Measurements from ENCODE around the gene RXRB. TPM values are rescaled to one million over a fixed set of nuclear protein-coding genes. Genes with fewer than 3 reads are reported as not detected.

Gene RXRB
- total RNA-seq, 1 experiment from 2014 or later, result 25.9 TPM

DNA sequence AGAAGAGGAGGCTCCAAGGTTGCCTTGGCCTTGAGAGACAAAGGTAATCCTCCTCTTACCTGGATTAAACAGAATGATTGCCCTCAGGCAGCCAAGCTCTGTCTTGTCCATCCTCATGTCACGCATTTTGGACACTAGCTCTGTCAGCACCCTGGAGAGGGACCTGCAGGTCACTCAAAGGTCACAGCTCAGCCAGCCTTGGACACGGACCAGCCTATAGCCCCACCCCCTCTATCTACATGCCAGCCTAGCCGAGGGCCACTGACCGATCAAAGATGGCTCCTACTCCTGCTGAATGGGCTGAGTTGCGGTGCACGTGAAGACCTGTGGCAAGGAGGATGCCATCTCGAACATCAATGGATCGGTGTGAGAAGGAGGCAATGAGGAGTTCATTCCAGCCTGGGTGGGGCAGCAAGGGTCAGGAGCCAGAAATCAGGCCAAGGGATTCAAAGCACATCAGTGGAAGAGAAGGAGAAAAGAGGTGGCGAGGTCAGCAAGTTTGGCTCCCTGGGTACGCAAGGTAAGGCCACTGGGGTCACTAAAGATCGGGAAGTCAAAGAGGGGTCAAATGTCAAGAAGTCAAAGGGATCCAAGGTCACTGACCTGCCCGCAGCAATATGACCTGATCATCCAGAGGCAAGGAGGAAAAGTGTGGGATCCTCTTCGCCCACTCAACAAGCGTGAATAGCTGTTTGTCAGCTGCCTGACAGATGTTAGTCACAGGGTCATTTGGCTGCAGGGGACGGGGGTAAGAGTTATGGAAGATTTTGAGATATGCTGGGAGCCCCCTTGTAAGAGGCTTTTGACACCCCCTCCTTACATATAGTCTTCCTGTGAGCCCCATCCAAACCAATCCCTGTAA, 4.9 kb downstream of the RXRB start:
- no peak overlapping the region for H3K4me3 ChIP-seq
- DNase-seq, result no peak
- H3K9me3 ChIP-seq (replicated peaks), result no peaks in the 10 kb centered on the region
- H3K27ac ChIP-seq, result no peak overlapping the region
- no peaks in the 10 kb centered on the region for H3K27me3 ChIP-seq
- H3K4me1 ChIP-seq, result peaks cover 18% of the 10 kb centered on the region
- peaks cover 25% of the 10 kb centered on the region for H3K36me3 ChIP-seq

DNA sequence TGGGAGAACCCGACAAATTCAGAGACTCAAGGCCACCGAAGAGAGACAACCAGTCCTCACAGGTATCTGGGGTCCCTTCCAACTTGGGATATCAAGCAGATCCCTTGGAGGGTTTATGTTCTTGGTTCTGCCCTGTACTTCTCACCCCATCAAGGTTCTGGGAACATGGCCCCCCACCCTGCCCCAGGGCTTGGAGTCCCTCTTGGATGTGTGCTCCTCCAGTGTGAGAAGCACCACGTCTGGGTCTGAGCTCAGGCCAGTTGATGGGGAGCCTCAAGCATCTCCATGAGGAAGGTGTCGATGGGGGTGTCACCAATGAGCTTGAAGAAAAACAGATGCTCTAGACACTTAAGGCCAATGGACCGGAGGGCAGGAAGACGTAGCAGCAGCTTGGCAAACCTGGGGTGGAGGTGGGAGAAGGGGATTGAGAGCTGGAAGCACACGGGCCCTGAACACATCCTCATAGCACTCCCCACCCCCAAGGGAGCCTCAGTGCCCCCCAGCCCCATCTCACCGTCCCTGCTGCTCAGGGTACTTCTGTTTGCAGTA, 6.0 kb downstream of the RXRB start:
- Histone ChIP-seq H3K27ac (no peak overlapping the region), H3K4me3 (no peak overlapping the region), H3K4me1 (peaks cover 18% of the 10 kb centered on the region), H3K9me3 (replicated peaks) (no peaks in the 10 kb centered on the region), H3K27me3 (no peaks in the 10 kb centered on the region), H3K36me3 (peaks cover 25% of the 10 kb centered on the region)
- no peak for DNase-seq

DNA sequence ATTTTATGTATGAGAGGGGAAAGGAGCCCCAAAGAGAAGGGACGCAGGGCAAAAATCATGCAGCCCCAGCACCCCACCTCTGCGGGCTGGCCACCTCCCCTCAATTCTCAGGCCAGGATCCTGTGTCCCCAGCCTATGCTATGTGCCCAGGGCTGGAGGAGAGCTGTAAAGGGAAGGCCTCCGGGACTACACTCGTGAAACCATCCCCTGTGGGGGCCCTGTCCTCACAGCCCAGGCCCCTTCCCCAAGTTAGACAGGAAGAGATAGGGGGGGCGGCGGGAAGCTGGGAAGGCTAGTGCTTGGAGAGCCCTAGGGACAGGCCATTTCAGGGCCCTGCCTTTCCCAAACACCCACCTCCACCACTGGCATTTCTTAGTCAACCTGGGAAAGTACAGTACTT, 6.8 kb downstream of the RXRB start:
- H3K27ac ChIP-seq, result no peak overlapping the region
- peaks cover 25% of the 10 kb centered on the region for H3K36me3 ChIP-seq
- H3K9me3 ChIP-seq (replicated peaks), result no peaks in the 10 kb centered on the region
- H3K27me3 ChIP-seq, result no peaks in the 10 kb centered on the region
- no peak overlapping the region for H3K4me3 ChIP-seq
- no peak for DNase-seq
- H3K4me1 ChIP-seq, result peaks cover 18% of the 10 kb centered on the region

DNA sequence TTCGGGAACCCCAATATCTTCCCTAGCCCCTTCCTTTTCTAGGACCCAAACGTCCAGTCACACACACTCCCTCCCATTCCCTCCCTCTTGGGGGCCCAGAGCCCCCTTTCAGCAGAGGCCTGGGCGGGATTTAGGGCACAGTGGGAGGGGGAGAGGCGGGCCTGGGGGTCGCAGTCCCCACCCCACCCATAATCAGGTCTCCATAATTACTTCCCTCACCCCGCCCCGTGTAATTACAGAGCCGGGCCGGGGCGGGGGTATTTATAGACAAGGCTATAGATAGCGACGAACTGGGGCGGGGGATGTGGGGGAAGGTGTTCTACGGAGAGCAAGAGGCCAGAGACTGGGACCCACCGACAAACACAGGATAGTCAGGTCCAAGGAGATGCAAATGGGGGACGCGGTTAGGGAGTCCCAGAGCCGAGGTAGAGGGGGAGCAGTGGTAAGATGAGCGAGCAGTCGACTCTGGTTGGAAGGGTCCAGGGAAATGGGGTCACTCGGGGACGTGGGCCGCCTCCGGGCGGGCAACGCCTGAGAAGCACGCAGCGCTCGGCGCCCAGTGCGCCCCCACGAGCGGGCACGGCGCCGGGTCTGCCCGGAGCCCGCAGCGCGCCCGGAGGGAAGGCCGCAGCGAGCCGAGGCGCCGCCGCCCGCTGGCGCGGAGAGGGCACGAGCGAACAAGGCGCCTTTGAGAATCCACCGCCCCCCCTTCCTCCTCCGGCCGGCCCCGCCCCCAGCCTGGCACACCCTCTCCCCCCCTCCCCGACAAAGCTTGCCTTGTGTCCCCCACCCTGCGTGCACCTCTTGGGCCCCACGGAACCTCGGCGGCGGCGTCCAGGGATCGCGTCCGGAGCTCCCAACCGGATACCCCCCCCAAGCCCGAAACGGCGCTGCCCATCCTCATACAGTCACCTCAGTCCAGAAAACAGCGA, 7.5 kb downstream of the RXRB start:
- Histone ChIP-seq H3K4me3 (peak overlapping the region; percentile 14; the same call in 1 of the 2 replicates), H3K4me1 (peaks cover 18% of the 10 kb centered on the region), H3K9me3 (replicated peaks) (no peaks in the 10 kb centered on the region), H3K27ac (peak overlapping the region; percentile 29; the same call in 1 of the 2 replicates), H3K36me3 (peaks cover 25% of the 10 kb centered on the region), H3K27me3 (no peaks in the 10 kb centered on the region)
- no peak for DNase-seq

DNA sequence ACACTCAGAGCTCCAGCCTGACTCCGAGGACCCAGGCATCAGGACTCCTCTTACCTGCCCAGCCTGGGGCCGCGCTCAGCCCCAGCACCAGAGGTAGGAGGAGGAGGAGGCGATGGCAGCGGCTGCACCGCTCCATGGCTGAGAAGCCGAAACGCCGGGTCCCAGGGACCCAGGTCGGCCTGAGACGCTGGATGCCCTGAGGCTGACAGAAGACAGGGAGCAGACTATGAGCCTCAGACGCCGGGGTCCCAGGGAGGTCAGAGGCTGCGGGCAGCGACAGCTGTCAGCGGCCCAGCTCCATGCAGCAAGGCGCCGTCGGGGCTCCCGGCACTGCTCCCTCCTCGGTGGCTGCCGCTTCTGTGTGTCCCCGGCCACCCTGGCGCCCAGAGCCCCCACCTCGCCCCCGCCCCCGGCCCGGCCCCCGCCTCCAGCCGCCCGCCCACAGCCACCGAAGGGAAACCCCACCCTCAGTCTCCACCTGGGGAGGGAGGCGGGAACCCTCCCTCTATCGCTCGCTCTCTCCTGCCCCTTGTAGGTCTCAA, 8.3 kb downstream of the RXRB start, which contains the start of gene COL11A2:
Gene COL11A2, minus strand, starts transcription at position 363 of the 542 bp plus-strand sequence. Its CDS starts 227 bp downstream, at position 136.
- DNase-seq, result peak; percentile 75 to 76
- H3K9me3 ChIP-seq (replicated peaks), result no peaks in the 10 kb centered on the region
- peak within 1 kb of the TSS; percentile 29; the same call in 1 of the 2 replicates for H3K27ac ChIP-seq
- H3K4me1 ChIP-seq, result peaks cover 18% of the 10 kb centered on the region
- H3K4me3 ChIP-seq, result peak within 1 kb of the TSS; percentile 14
- H3K27me3 ChIP-seq, result no peaks in the 10 kb centered on the region
- H3K36me3 ChIP-seq, result peaks cover 23% of the 10 kb centered on the region

DNA sequence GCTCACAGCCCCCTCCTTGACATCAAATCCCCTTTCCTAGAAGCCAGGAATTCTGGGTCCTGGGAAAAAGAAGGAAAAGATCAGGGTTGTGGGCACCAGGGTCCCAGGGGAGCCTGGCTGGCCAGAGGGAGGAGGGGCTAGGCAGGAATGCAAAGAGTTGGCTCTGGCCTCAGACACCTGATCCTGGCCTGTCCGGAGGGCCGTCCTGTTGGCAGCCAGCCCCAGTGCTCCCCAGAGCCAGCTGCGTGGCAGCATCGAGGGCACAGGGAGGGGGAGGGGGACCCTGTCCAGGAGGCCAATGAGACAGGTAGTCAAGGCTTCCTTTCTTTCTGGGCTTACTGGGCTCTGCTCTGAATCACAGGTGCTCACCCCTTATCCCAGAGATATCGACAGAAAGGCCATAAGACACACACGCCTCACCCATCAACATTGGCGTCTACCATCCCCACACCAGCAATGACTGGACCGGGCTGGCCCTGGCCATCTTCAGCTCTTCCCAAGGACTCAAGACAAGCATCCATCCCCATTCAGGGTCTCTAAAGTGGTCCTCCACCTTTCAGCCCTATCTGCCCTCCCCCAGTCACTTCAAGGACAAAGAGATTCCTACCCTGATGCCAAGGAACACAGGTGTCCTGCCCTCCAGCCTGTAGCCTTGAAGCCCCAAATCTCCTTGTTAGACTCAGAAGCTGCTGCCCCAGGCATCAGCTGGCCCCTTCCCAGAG, 8.9 kb downstream of the RXRB start:
- Histone ChIP-seq H3K4me3 (peak overlapping the region; percentile 14), H3K36me3 (peaks cover 19% of the 10 kb centered on the region), H3K4me1 (peaks cover 18% of the 10 kb centered on the region), H3K9me3 (replicated peaks) (no peaks in the 10 kb centered on the region), H3K27ac (peak overlapping the region; percentile 8; the same call in 1 of the 2 replicates), H3K27me3 (no peaks in the 10 kb centered on the region)
- DNase-seq, result peak; percentile 68 to 70

DNA sequence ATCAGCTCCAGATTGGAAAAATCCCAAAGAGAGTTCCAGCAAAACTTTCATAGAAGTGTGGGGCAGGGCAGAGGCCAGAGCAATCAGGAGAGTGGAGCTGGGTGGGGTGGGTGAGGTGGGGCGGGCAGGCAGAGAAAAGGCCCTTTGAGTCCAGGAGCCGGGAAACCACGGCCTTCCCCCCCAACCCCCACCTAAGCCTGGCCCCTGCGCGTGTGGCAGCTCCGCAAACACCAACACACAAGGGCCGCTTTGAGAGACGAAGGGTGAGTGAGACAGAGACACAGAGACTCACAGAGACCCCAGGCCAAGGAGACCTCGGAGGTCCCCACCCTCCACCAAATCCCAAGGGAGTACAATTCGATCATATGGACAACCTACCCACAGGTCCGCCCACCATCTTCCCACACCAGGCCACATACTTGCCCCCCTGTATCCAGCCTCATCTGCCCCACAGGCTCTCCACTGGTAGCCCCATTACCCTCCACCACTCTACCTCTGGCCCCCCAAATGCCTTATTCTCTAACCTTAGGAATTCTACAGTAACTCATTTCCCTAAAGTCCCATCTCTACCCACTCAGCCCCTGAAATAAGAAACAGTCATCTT, 9.9 kb downstream of the RXRB start:
- DNase-seq, result no peak
- no peak overlapping the region for H3K27ac ChIP-seq
- H3K9me3 ChIP-seq (replicated peaks), result no peaks in the 10 kb centered on the region
- H3K4me1 ChIP-seq, result peaks cover 18% of the 10 kb centered on the region
- no peaks in the 10 kb centered on the region for H3K27me3 ChIP-seq
- no peak overlapping the region for H3K4me3 ChIP-seq
- peaks cover 14% of the 10 kb centered on the region for H3K36me3 ChIP-seq

DNA sequence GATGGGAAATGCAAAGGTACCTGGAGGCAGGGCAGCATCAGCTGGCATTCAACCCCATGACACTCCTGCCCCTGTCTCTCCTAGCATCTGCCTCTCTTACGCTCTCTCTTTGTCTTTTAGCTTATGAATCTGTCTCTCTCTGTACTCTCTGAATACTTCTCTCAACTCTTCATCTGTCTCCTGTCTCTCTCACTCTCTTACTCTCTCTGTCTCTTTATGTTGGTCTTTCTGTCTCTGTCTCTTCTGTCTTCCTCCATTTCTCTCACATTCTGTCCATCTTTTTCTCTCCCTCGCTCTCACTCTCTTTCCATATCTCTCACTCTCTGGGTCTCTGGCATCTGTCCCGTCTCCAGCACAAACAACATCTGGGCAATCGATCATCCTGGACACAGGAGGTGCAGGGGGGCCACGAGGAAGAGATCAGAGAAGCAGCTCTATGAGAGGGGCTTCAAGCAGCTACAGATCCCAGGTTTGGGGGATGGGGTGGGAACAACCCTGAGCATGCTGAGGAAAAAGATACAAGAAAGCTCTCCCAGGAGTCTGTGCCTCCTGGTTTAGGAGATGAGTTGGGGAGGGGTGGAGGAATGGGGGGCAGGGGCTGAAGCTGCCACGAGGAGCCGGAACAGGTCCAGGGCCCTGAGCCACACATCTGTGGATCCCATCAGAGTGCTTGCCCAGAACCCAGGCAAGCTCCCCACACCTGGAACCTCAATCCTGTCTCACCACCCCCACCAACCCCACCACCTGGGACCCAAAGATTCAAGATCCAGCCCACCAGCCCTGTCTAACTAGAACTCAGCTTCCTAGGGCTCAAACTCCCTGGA, 10.6 kb downstream of the RXRB start:
- Histone ChIP-seq H3K27me3 (no peaks in the 10 kb centered on the region), H3K27ac (no peak overlapping the region), H3K36me3 (peaks cover 7% of the 10 kb centered on the region), H3K4me3 (no peak overlapping the region), H3K9me3 (replicated peaks) (no peaks in the 10 kb centered on the region), H3K4me1 (peaks cover 18% of the 10 kb centered on the region)
- DNase-seq, result no peak

DNA sequence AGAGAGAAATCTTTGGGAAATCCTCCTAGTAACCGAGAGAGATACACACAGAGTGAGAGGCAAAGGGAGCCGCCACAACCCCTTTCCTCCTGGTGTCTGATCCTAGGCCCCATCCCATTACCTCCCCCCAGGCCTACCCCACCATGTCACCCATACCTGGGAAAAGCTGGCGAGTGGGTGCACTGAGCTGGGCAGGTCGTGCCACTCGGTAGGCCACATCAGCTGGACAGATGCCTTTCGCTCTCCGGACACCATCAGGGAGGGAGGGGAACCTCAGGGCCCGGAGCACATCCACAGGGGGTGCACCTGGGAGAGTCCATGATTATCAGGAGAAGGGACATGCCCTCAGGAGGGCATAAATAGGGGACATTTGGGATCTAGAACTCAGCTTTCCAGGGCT, 11.3 kb downstream of the RXRB start:
- no peak for DNase-seq
- Histone ChIP-seq H3K4me1 (peaks cover 18% of the 10 kb centered on the region), H3K4me3 (no peak overlapping the region), H3K9me3 (replicated peaks) (no peaks in the 10 kb centered on the region), H3K27me3 (no peaks in the 10 kb centered on the region), H3K27ac (no peak overlapping the region), H3K36me3 (peaks cover under 1% of the 10 kb centered on the region; the same call in 1 of the 2 replicates)

DNA sequence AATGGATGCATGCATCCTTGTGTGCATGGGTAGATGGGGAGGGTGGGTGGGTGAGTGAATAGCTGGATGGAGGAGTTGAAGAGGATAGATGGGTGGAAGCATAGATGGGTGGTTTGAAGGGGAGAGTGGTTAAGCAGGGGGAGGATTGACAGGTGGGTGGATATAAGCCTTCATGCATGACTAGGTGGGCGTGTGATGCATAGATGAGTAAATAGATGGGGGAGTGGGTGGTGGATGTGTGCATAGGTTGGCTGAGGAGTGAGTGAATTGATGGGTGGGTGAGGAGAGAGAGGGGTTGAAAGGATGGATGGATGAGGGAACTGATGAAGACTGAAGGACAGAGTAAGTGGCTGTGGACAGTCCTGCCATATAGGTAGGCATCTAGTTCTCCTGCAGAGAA, 12.7 kb downstream of the RXRB start:
- no peak for DNase-seq
- Histone ChIP-seq H3K4me1 (peaks cover 19% of the 10 kb centered on the region), H3K27ac (no peak overlapping the region), H3K27me3 (no peaks in the 10 kb centered on the region), H3K9me3 (replicated peaks) (no peaks in the 10 kb centered on the region; the same call in 1 of the 2 replicates), H3K36me3 (no peaks in the 10 kb centered on the region), H3K4me3 (no peak overlapping the region)

DNA sequence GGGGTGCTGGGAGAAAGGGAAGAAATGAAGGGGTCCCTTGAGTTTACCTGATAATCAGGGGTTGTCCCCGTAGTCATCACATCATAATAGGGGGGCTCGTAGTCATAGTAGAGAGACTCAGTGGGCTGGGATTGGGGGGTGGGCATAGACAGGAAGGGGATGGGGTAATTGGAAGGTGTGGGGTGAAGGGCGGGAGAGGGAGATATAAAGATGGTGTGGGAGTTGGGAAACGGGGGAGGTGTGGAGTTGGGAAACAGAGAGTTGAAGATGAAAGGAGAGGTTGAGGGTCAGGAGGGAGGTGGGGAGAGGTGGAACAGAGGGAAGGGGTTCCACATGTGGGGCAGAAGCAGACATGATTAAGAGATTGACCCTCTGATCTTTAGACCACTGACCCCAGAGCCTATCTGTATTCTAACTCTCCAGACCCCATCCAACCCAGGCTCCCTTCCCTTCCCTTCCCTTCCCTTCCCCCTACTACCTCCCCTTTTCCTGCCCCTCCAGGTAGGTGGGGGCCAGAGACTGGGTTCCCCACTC, 14.7 kb downstream of the RXRB start:
- Histone ChIP-seq H3K9me3 (replicated peaks) (no peaks in the 10 kb centered on the region; the same call in 1 of the 2 replicates), H3K4me1 (peaks cover 2% of the 10 kb centered on the region; the same call in 1 of the 2 replicates), H3K4me3 (no peak overlapping the region), H3K36me3 (no peaks in the 10 kb centered on the region), H3K27ac (no peak overlapping the region), H3K27me3 (no peaks in the 10 kb centered on the region)
- DNase-seq, result no peak

DNA sequence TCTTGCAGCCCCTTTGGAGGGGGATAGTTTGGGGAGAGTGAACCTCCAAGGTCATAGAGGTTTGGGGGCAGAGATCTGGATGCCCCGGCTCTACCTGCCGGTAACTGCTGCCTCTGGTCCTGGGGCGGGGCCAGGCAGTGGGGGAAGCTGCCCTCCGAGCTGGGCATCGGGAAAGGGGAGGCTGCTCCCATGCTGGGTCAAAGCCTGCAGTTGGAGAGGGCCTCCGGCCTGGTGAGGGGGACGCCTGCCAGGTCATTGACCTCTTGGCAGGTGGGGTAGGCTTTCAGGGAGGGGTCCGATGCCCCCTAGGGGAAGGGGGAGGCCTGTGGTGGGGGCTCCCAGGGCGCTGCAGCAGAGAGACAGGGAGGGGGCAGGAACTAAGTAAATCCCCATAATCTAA, 15.3 kb downstream of the RXRB start:
- H3K4me3 ChIP-seq, result no peak overlapping the region
- no peaks in the 10 kb centered on the region for H3K27me3 ChIP-seq
- H3K4me1 ChIP-seq, result 0 out of 2 replicates have a peak, but pooled peaks cover 2% of the 10 kb centered on the region
- no peaks in the 10 kb centered on the region; the same call in 1 of the 2 replicates for H3K9me3 ChIP-seq (replicated peaks)
- no peak for DNase-seq
- no peak overlapping the region for H3K27ac ChIP-seq
- H3K36me3 ChIP-seq, result no peaks in the 10 kb centered on the region

Data from SJCRH30 (cell line).